C4-2B (cell line): ENCODE measurements around the gene FIG4.

ENCODE experiments used
- CTCF ChIP-seq: fragments of 450-650 bp; conservative IDR thresholded peaks from 2 replicates; pipeline ENCODE4 v1.5.1; 2017; ENCODE audit warnings: mild to moderate bottlenecking
- ZFX ChIP-seq: fragments of 450-650 bp; IDR thresholded peaks from 2 replicates; pipeline ENCODE4 v1.6.1; 2017

- TF ChIP-seq CTCF (no peak), ZFX (no peak)
These were observed 48.6 kb downstream of the FIG4 start for GRCh38 chr6:109739686-109740085.
